Memory B cell (primary cell): ENCODE results near the gene C1orf174.

Experiments
- ATAC-seq: fragments of 150-1000 bp; cut with Tn5 transposase; 2 replicates; pipeline ENCODE4 v1.10.0; 2021; ENCODE audit warnings: low read depth, mild to moderate bottlenecking, moderate library complexity
- DNase-seq, 2 donors: peaks; one replicate each; pipeline ENCODE4 v3.0.0; 2022; ENCODE audit warnings: low spot score in 2 of 2
- H3K27ac Mint-ChIP-seq: one replicate; pipeline ENCODE4 v1.8.0; 2022; ENCODE audit warnings: mild to moderate bottlenecking, moderate library complexity, mixed read lengths
- H3K27me3 Mint-ChIP-seq: one replicate; pipeline ENCODE4 v1.8.0; 2022; ENCODE audit warnings: mixed read lengths
- H3K36me3 Mint-ChIP-seq: one replicate; pipeline ENCODE4 v1.8.0; 2022; ENCODE audit warnings: mild to moderate bottlenecking, mixed read lengths
- H3K4me1 Mint-ChIP-seq: one replicate; pipeline ENCODE4 v1.8.0; 2022; ENCODE audit warnings: mixed read lengths
- H3K4me3 Mint-ChIP-seq: one replicate; pipeline ENCODE4 v1.8.0; 2022; ENCODE audit warnings: mild to moderate bottlenecking, moderate library complexity, mixed read lengths
- H3K9me3 Mint-ChIP-seq: one replicate; pipeline ENCODE4 v1.8.0; 2022; ENCODE audit warnings: mixed read lengths

Gene C1orf174

DNA sequence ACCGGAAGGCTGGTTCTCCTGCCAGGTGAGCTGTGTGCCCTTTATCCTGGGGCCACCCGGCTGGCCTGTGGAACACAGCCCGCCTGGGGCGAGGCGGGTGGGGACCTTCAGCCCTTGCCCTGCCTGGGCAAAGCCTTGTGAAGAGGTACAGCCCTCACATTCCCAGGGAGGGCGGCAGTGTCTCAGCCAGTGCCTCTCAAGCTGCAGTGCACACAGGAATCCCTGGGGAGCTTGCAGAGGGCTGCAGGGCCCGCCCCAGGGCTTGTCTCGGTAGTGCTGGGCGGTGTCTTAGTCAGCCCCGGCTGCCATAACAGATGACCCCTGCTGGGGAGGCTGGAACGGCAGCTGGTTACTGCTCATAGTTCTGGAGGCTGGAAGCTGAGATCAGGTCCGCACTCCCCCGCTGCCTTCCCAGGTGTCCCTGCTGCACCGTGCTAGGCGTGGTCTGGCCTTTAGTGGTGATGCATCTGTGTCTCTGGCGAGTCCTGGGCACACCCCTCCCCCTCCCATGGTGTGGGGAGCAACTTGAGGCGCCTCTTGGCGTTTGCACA lies 30.2 kb downstream of the C1orf174 start:
- no peak for ATAC-seq
- Mint-ChIP-seq H3K4me3 (no peak overlapping the region), H3K9me3 (peaks cover 2% of the 10 kb centered on the region), H3K36me3 (peaks cover 30% of the 10 kb centered on the region), H3K27me3 (no peaks in the 10 kb centered on the region), H3K4me1 (peaks cover 7% of the 10 kb centered on the region), H3K27ac (no peak overlapping the region)
- no peak for DNase-seq

GRCh38 chr1:3868464-3869006 lies 31.5 kb downstream of the C1orf174 start:
- no peak for DNase-seq
- no peak overlapping the region for H3K27ac Mint-ChIP-seq
- H3K4me3 Mint-ChIP-seq = no peak overlapping the region
- H3K4me1 Mint-ChIP-seq = peaks cover 8% of the 10 kb centered on the region
- H3K9me3 Mint-ChIP-seq = peaks cover 2% of the 10 kb centered on the region
- ATAC-seq = no peak
- H3K36me3 Mint-ChIP-seq = peaks cover 29% of the 10 kb centered on the region
- no peaks in the 10 kb centered on the region for H3K27me3 Mint-ChIP-seq

DNA sequence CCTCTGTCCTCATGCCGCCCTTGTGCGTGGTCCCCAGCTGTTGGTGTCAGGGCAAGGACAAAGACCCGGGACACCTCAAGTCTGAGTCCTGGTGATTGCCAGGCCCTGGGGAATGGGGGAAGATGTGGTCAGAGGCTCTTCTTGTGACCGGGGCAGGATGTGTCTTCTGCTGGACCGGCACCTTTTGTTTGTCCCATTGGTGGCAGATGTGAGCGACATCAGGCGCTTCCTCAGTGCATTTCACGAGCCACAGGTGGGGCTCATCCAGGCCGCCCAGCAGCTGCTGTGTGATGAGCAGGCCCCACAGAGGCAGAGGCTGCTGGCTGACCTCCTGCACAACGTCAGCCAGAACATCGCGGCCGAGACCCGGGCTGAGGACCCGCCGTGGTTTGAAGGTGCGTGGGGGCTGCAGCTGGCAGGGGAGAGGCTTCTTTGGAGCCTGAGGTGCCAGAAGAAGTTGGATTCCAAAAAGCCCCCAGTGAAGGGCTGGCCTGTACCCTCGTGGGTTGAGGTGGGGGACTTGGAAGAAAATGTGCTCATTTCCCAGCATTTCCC lies 34.4 kb downstream of the C1orf174 start:
- peaks cover 25% of the 10 kb centered on the region for H3K36me3 Mint-ChIP-seq
- no peak for ATAC-seq
- no peak overlapping the region for H3K4me3 Mint-ChIP-seq

GRCh38 chr1:3864884-3865283 lies 35.2 kb downstream of the C1orf174 start:
- no peak overlapping the region for H3K4me3 Mint-ChIP-seq
- H3K4me1 Mint-ChIP-seq = peaks cover 12% of the 10 kb centered on the region
- peaks cover 2% of the 10 kb centered on the region for H3K9me3 Mint-ChIP-seq
- no peak for DNase-seq
- H3K27me3 Mint-ChIP-seq = no peaks in the 10 kb centered on the region
- H3K27ac Mint-ChIP-seq = no peak overlapping the region
- peaks cover 23% of the 10 kb centered on the region for H3K36me3 Mint-ChIP-seq
- ATAC-seq = no peak

More for the DNA sequence above, 34.4 kb downstream of the C1orf174 start:
- DNase-seq = no peak
- Mint-ChIP-seq H3K27me3 (no peaks in the 10 kb centered on the region), H3K4me1 (peaks cover 10% of the 10 kb centered on the region), H3K27ac (no peak overlapping the region), H3K9me3 (peaks cover 2% of the 10 kb centered on the region)

- no peak overlapping the region for H3K27ac Mint-ChIP-seq
- no peak overlapping the region for H3K4me3 Mint-ChIP-seq
- peaks cover 13% of the 10 kb centered on the region for H3K4me1 Mint-ChIP-seq
- no peak for ATAC-seq
- no peak for DNase-seq
- H3K36me3 Mint-ChIP-seq = peaks cover 16% of the 10 kb centered on the region
- no peaks in the 10 kb centered on the region for H3K9me3 Mint-ChIP-seq
- no peaks in the 10 kb centered on the region for H3K27me3 Mint-ChIP-seq
These were observed 36.7 kb downstream of the C1orf174 start for GRCh38 chr1:3863231-3863935.

DNA sequence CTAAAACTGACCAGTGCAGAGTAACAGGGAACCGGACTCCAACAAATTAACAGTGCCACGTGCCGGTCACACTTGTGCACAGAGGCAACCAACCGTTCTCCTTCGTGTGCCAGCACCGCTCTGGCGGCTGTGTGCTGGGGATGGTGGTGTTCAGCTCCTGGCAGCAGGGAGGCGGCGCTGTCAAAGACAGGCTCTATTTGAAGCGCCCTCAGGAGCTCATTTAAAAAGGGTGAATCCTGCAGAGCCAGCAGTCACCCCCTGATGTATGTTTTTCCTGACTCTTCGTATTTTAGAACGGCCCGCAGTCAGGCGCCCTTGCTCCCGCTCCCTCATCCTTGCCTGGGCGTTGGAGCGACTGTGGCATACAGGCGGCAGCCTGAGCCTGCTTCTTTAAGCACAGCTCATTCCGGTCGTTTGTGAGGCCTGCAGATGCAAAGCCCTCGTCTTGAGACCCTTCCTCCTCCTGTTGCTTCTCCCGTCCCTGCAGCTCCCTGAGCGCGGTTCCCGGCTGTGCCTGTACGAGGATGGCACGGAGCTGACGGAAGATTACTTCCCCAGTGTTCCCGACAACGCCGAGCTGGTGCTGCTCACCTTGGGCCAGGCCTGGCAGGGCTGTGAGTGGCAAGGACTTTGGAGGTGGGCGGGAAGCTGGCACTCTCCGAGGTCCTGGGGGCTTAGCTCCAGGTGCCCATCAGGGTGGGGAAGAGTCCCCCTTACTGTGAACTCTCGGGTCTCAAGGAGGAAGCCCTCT lies 41.7 kb downstream of the C1orf174 start:
- H3K9me3 Mint-ChIP-seq = no peaks in the 10 kb centered on the region
- peaks cover 20% of the 10 kb centered on the region for H3K4me1 Mint-ChIP-seq
- H3K36me3 Mint-ChIP-seq = peaks cover 5% of the 10 kb centered on the region
- peak overlapping the region; percentile 68 for H3K4me3 Mint-ChIP-seq
- no peaks in the 10 kb centered on the region for H3K27me3 Mint-ChIP-seq
- ATAC-seq (no peak), DNase-seq (no peak)
- no peak overlapping the region for H3K27ac Mint-ChIP-seq

- Mint-ChIP-seq H3K4me1 (peaks cover 20% of the 10 kb centered on the region), H3K4me3 (peak overlapping the region; percentile 100), H3K27ac (no peak overlapping the region), H3K27me3 (no peaks in the 10 kb centered on the region), H3K36me3 (peaks cover 5% of the 10 kb centered on the region), H3K9me3 (no peaks in the 10 kb centered on the region)
- DNase-seq (peak in 1 of 2 donors; percentile 5), ATAC-seq (no peak)
These were observed 42.3 kb downstream of the C1orf174 start for GRCh38 chr1:3857791-3858129.

- H3K9me3 Mint-ChIP-seq = no peaks in the 10 kb centered on the region
- no peaks in the 10 kb centered on the region for H3K27me3 Mint-ChIP-seq
These were observed 42.9 kb downstream of the C1orf174 start, which contains the start of the genes CEP104 and DFFB for GRCh38 chr1:3856923-3857790. Gene CEP104, minus strand, starts transcription at chr1:3857211. Its CDS starts 4,804 bp downstream, at chr1:3852407. Gene DFFB, plus strand, starts transcription at chr1:3857476. Its CDS starts 128 bp downstream, at chr1:3857604.

DNA sequence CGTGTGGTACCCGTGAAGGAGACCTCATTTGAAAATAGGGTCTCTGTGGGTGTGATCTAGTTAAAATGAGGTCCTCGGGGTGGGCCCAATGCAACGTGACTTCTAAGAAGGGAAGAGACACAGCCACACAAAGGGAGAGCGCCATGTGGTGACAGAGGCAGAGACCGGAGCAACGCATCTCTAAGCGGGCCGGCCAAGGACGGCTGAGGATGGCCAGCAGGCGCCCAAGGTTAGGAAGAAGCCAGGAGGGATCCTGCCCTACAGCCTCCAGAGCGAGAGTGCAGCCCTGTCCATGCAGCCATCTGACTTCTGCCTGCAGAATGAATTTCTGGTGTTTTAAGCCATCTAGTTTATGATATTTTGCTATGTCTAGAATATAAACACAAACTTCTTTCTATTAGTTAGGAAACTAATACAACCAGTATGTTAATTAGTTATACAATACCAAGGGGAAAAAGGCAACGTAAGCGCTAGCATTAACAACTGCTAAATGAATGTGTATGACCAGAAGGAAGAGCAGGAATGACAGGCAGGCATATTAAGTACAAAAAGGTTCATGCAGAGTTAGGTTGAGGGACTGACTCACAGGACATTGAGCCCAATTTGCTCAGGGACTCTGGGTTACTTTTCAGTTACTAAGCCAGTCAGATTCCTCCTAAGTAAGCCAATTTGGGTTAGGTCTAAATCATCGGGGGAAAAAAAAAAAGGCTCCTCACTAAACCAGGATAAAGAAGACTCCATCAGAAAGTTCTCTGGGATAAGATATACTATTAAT lies 47.2 kb downstream of the C1orf174 start:
- no peak overlapping the region for H3K4me3 Mint-ChIP-seq
- peaks cover 11% of the 10 kb centered on the region for H3K4me1 Mint-ChIP-seq
- no peak overlapping the region for H3K27ac Mint-ChIP-seq
- no peaks in the 10 kb centered on the region for H3K9me3 Mint-ChIP-seq
- no peaks in the 10 kb centered on the region for H3K27me3 Mint-ChIP-seq
- ATAC-seq = no peak
- H3K36me3 Mint-ChIP-seq = peaks cover 7% of the 10 kb centered on the region
- no peak for DNase-seq

More at GRCh38 chr1:3856923-3857790, 42.9 kb downstream of the C1orf174 start, which contains the start of the genes CEP104 and DFFB:
- peak; percentile 98 to 99 for DNase-seq
- peaks cover 22% of the 10 kb centered on the region for H3K4me1 Mint-ChIP-seq
- ATAC-seq = peak; percentile 95
- H3K4me3 Mint-ChIP-seq = peak within 1 kb of the TSS; percentile 100
- peaks cover 3% of the 10 kb centered on the region for H3K36me3 Mint-ChIP-seq
- H3K27ac Mint-ChIP-seq = peak within 1 kb of the TSS; percentile 89

DNA sequence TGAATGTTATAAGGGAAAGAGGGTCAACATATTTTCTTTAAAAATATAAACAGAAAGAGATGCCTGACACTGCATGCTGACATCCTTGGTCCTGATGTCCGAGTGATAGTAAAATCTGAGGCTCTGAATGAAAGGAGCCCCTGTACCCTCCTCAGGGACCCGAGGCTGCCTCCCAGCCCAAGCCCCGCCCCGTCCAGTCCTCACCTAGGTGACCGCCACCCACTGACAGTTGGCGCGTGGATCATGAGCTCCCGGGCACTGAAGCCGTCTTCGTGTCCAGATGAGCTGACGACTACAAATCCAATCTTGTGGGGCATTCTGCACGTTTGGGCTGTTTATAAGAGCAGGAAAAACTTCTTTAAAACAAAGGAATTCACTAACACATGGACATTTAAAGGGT lies 48.0 kb downstream of the C1orf174 start:
- peaks cover 7% of the 10 kb centered on the region for H3K4me1 Mint-ChIP-seq
- DNase-seq (no peak), ATAC-seq (no peak)
- no peaks in the 10 kb centered on the region for H3K9me3 Mint-ChIP-seq
- no peak overlapping the region for H3K4me3 Mint-ChIP-seq
- no peaks in the 10 kb centered on the region for H3K27me3 Mint-ChIP-seq
- peaks cover 11% of the 10 kb centered on the region for H3K36me3 Mint-ChIP-seq
- H3K27ac Mint-ChIP-seq = no peak overlapping the region

DNA sequence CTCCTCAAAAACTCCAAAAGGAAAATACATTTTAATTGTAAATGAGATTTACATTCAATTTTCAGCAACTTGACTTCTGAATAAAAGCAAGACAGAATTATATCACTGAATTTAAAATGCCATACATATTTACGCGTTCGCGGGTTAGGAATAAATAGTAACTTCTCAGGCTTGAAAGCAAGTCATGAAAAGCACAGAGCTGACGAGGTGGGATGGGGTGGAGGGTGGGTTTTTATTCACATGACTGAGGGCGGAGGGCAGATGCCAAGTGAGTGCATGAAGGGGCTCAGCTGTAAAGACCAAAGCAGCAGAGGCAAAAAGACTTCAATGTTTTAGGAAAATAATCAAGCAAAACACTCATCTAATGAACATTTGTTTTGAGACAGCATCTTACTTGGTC lies 48.8 kb downstream of the C1orf174 start:
- Mint-ChIP-seq H3K4me3 (no peak overlapping the region), H3K27me3 (no peaks in the 10 kb centered on the region), H3K36me3 (peaks cover 15% of the 10 kb centered on the region), H3K9me3 (no peaks in the 10 kb centered on the region), H3K4me1 (peaks cover 7% of the 10 kb centered on the region), H3K27ac (no peak overlapping the region)
- no peak for DNase-seq
- no peak for ATAC-seq

GRCh38 chr1:3850857-3851256 lies 49.2 kb downstream of the C1orf174 start:
- H3K36me3 Mint-ChIP-seq = peaks cover 15% of the 10 kb centered on the region
- H3K9me3 Mint-ChIP-seq = no peaks in the 10 kb centered on the region
- peaks cover 7% of the 10 kb centered on the region for H3K4me1 Mint-ChIP-seq
- ATAC-seq (no peak), DNase-seq (no peak)
- no peaks in the 10 kb centered on the region for H3K27me3 Mint-ChIP-seq
- H3K27ac Mint-ChIP-seq = no peak overlapping the region
- H3K4me3 Mint-ChIP-seq = no peak overlapping the region
